Measurements from ENCODE around the gene BSN. TPM values are rescaled to one million over a fixed set of nuclear protein-coding genes. Genes with fewer than 3 reads are reported as not detected.

The BSN gene
- total RNA-seq, 6 experiments from 2014 or later, result 0.31 to 0.68 (median 0.50) TPM

DNA sequence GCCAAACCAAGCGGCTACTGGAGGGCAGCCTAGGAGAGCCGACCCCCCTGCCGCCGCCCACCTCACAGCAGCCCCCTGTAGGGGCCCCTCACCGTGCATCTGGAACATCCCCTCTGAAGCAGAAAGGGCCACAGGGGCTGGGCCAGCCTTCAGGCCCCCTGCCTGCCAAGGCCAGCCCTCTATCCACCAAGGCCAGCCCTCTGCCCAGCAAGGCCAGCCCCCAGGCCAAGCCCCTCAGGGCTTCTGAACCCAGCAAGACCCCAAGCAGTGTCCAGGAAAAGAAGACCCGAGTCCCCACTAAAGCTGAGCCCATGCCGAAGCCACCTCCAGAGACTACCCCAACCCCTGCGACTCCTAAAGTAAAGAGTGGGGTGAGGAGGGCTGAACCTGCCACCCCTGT is 96.4 kb downstream of the BSN start:
- no peak overlapping the region for H3K4me3 ChIP-seq
- no peaks in the 10 kb centered on the region for H3K9me3 ChIP-seq
- H3K36me3 ChIP-seq, result no peaks in the 10 kb centered on the region
- no peaks in the 10 kb centered on the region for H3K27me3 ChIP-seq
- no peak for TF ChIP-seq POLR2A (IDR thresholded peaks at IDR 0.05)
- TF ChIP-seq, protein P1, sequence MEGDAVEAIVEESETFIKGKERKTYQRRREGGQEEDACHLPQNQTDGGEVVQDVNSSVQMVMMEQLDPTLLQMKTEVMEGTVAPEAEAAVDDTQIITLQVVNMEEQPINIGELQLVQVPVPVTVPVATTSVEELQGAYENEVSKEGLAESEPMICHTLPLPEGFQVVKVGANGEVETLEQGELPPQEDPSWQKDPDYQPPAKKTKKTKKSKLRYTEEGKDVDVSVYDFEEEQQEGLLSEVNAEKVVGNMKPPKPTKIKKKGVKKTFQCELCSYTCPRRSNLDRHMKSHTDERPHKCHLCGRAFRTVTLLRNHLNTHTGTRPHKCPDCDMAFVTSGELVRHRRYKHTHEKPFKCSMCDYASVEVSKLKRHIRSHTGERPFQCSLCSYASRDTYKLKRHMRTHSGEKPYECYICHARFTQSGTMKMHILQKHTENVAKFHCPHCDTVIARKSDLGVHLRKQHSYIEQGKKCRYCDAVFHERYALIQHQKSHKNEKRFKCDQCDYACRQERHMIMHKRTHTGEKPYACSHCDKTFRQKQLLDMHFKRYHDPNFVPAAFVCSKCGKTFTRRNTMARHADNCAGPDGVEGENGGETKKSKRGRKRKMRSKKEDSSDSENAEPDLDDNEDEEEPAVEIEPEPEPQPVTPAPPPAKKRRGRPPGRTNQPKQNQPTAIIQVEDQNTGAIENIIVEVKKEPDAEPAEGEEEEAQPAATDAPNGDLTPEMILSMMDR (IDR thresholded peaks at IDR 0.05), result no peak
- intact Hi-C loops (cut with DNase I), result loop anchor here in 1 of 2 donors (10.0 kb wide), 1 partner anchor 86 kb away; no protein-coding TSS in a partner anchor
- 93% methylated on average over 2 of the region's 8 CpGs for WGBS (ENCODE audit: insufficient coverage, low coverage, low lambda C conversion rate, missing lambda C conversion rate)
- peaks cover 0 to 6% (median 0%) of the 10 kb centered on the region in 4 donors for H3K4me1 ChIP-seq
- H3K27ac ChIP-seq, result no peak overlapping the region
- ATAC-seq, result no peak
- no peak for DNase-seq

DNA sequence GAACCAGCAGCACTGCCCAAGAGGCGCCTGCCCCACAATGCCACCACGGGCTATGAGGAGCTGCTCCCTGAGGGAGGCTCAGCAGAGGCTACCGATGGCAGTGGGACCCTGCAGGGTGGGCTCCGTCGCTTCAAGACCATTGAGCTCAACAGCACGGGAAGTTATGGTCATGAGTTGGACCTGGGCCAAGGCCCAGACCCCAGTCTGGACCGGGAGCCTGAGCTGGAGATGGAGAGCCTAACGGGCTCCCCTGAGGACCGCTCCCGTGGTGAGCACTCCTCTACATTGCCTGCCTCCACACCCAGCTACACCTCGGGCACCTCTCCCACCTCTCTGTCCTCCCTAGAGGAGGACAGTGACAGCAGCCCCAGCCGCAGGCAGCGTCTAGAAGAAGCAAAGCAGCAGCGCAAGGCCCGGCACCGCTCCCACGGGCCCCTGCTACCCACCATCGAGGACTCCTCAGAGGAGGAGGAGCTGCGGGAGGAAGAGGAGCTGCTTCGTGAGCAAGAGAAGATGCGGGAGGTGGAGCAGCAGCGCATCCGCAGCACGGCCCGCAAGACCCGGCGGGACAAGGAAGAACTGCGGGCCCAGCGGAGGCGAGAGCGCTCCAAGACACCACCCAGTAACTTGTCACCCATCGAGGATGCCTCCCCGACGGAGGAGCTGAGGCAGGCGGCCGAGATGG is 98.1 kb downstream of the BSN start:
- intact Hi-C loops (cut with DNase I), result loop anchor here in 1 of 2 donors (10.0 kb wide), 1 partner anchor 88 kb away; no protein-coding TSS in a partner anchor
- no peaks in the 10 kb centered on the region for H3K4me1 ChIP-seq
- DNase-seq, result no peak

DNA sequence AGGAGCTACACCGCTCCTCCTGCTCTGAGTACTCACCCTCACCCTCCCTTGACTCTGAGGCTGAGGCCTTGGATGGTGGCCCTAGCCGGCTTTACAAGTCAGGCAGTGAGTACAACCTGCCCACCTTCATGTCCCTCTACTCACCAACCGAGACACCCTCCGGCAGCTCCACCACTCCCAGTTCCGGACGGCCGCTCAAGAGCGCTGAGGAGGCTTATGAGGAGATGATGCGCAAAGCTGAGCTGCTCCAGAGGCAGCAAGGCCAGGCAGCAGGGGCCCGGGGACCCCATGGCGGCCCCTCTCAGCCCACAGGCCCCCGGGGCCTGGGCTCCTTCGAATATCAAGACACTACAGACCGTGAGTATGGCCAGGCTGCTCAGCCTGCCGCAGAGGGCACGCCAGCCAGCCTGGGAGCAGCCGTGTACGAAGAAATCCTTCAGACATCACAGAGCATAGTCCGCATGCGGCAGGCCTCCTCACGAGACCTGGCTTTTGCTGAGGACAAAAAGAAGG is 98.7 kb downstream of the BSN start:
- Histone ChIP-seq H3K4me1 (no peaks in the 10 kb centered on the region), H3K4me3 (no peak overlapping the region), H3K27ac (no peak overlapping the region), H3K9me3 (no peaks in the 10 kb centered on the region), H3K27me3 (no peaks in the 10 kb centered on the region), H3K36me3 (no peaks in the 10 kb centered on the region)
- WGBS (ENCODE audit: insufficient coverage, low coverage, low lambda C conversion rate, missing lambda C conversion rate), result 94% methylated on average over 3 of the region's 21 CpGs
- intact Hi-C loops (cut with DNase I), result loop anchor here in 1 of 2 donors (10.0 kb wide), 1 partner anchor 88 kb away; no protein-coding TSS in a partner anchor
- no peak for DNase-seq
- no peak for ATAC-seq
- TF ChIP-seq, protein P1 (IDR thresholded peaks at IDR 0.05), result no peak

More for the DNA sequence above, 98.1 kb downstream of the BSN start:
- TF ChIP-seq, protein P1 (IDR thresholded peaks at IDR 0.05), result no peak
- no peak for TF ChIP-seq POLR2A (IDR thresholded peaks at IDR 0.05)
- Histone ChIP-seq H3K27ac (no peak overlapping the region), H3K4me3 (no peak overlapping the region), H3K9me3 (no peaks in the 10 kb centered on the region), H3K36me3 (no peaks in the 10 kb centered on the region), H3K27me3 (no peaks in the 10 kb centered on the region)
- WGBS (ENCODE audit: insufficient coverage, low coverage, low lambda C conversion rate, missing lambda C conversion rate), result 60% methylated on average over 1 of the region's 36 CpGs
- no peak for ATAC-seq

DNA sequence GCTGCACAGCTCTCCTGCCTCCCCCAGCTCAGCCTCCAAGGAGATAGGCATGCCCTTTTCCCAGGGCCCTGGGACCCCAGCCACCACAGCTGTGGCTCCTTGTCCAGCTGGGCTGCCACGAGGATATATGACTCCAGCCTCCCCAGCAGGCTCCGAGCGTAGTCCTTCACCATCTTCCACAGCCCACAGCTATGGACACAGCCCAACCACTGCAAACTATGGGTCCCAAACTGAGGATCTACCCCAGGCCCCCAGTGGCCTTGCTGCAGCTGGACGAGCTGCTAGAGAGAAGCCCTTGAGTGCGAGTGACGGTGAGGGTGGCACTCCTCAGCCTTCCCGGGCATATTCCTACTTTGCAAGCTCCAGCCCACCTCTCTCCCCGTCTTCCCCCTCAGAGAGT is 99.3 kb downstream of the BSN start:
- Histone ChIP-seq H3K4me3 (no peak overlapping the region), H3K36me3 (no peaks in the 10 kb centered on the region), H3K27ac (no peak overlapping the region), H3K27me3 (no peaks in the 10 kb centered on the region), H3K4me1 (no peaks in the 10 kb centered on the region), H3K9me3 (no peaks in the 10 kb centered on the region)
- 90% methylated on average over 2 of the region's 8 CpGs for WGBS (ENCODE audit: insufficient coverage, low coverage, low lambda C conversion rate, missing lambda C conversion rate)
- intact Hi-C loops (cut with DNase I), result loop anchor here in 1 of 2 donors (10.0 kb wide), 1 partner anchor 89 kb away; no protein-coding TSS in a partner anchor
- no peak for TF ChIP-seq POLR2A (IDR thresholded peaks at IDR 0.05)
- TF ChIP-seq, protein P1 (IDR thresholded peaks at IDR 0.05), result no peak
- no peak for DNase-seq
- ATAC-seq, result no peak

Measured in right lobe of liver (tissue), 6 donors.